Limb (tissue), 2 donors: ENCODE data around the gene ATG13.
"Not testable (repeated sequence)": the region's sequence is repeated elsewhere in the genome, so short reads cannot be mapped to it uniquely, and the experiment has no call there.

Source experiments
- DNase-seq, 2 donors: peaks; one replicate each; pipeline ENCODE4 v3.0.0-alpha.2; 2016; ENCODE audit errors: extremely low spot score in 2 of 2

Gene ATG13

GRCh38 chr11:46643531-46643930 lies 26.2 kb downstream of the ATG13 start:
- DNase-seq = no peak

GRCh38 chr11:46643986-46644385 lies 26.6 kb downstream of the ATG13 start:
- no peak for DNase-seq

DNA sequence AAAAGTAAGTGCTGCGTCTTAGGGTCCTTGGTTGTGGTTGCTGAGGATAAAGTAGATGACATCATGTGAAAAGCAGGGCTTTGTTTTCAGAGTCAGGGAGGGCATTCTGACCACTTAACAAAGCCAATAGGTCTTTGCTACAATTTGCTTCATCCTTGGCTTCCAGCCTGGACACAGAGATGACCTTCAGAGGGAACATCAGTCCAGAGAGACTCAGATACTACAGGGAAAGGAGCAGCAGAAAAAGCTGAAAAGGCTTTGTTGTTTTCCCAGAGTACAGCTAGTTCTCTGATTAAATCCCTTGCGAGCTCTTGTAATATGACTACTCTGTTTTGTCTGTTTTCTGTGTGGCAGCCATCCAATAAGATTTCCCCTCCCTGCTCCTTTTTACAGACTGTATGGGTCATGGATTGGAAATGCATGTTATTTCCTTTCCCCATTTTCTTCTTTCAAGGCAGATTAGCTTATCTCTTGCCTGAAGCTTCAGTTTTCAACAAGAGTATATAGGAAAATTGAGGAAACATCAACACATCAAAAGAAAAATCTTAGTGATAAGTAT lies 31.9 kb downstream of the ATG13 start:
- peak; percentile 32 to 68 for DNase-seq

GRCh38 chr11:46655631-46656030 lies 38.3 kb downstream of the ATG13 start:
- DNase-seq = no peak

DNA sequence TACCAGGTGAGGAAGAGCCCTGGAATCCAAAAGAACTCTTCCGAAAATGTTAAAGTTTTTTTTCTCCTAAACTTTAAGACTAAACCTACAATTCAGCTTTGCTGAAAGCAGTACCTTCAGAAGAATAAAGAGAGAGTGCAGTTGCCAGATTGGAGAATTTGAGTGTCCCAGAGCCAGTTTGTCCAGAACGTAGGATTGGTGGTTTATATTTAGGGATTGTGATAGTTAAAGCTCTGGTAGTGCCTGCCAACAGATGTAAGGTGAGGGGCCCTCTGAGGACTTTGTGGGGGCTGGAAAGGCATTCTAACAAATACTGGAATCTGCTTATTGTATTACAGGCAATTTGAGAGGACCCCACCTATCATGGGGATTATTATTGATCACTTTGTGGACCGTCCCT lies 39.8 kb downstream of the ATG13 start:
- DNase-seq = no peak

- no peak for DNase-seq
Observed at GRCh38 chr11:46658259-46658658, 40.9 kb downstream of the ATG13 start.

- DNase-seq = no peak
Observed at GRCh38 chr11:46659908-46660307, 42.6 kb downstream of the ATG13 start.

DNA sequence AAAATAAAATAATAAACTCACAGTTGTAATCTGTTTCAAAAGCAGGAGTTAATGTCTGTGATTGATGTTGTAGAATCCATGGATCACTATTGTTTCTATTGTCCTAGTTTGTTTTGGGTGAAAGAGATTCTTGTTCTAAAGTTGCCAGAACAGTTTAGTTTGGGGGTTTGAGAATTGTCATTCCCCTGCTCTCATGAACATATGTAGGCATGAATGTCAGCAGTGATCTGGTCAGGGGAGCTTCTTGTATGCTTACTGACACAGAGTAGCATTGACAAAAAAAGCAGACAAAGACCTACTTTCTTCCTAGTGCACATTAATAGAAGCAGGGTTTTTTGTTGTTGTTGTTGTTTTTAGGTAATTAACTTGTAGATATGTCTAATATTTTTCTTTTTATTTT lies 44.5 kb downstream of the ATG13 start:
- DNase-seq = no peak

- no peak for DNase-seq
Observed at GRCh38 chr11:46662366-46662765, 45.0 kb downstream of the ATG13 start.

GRCh38 chr11:46663277-46663940 lies 46.1 kb downstream of the ATG13 start:
- DNase-seq = no peak

DNA sequence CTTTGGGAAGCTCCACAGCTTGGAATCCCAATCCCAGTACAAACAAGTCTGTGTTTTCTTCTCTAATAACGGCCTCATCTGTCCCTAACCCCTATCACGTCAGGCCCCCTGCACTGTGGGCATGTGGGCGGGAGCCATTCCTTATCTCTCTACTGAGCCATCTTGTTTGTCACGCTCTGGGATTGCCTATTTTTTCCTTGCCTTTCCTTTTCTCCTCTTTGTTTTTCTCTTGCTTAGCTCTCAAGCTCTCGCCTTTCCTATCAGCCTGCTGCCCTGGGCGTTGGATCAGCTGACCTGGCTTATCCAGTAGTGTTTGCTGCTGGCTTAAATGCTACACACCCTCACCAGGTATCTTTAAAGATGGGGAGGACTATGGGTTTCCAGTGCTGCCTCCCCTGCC lies 47.3 kb downstream of the ATG13 start:
- no peak for DNase-seq

DNA sequence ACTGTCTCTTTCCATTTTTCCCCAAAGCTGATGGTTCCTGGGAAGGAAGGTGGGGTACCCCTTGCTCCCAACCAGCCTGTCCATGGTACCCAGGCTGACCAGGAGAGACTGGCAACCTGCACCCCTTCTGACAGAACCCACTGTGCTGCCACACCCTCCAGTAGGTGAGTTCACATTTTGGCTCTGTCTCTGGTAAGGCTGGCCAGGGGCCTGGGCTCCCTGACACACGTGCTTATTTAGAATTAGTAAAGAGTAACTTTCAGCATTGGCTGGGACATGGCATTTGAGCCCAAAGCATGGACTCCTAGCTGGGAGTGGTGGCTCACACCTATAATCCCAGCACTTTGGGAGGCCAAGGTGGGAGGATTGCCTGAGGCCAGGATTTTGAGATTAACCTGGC lies 48.0 kb downstream of the ATG13 start:
- no peak for DNase-seq

GRCh38 chr11:46666516-46666915 lies 49.2 kb downstream of the ATG13 start:
- DNase-seq = no peak

- peak; percentile 31 to 53 for DNase-seq
Observed at GRCh38 chr11:46667043-46667481, 49.7 kb downstream of the ATG13 start.

GRCh38 chr11:46668480-46669085 lies 51.2 kb downstream of the ATG13 start:
- no peak for DNase-seq

- no peak for DNase-seq
Observed at GRCh38 chr11:46669711-46670139, 52.4 kb downstream of the ATG13 start.

GRCh38 chr11:46670521-46670920 lies 53.2 kb downstream of the ATG13 start:
- DNase-seq = not testable (repeated sequence)

DNA sequence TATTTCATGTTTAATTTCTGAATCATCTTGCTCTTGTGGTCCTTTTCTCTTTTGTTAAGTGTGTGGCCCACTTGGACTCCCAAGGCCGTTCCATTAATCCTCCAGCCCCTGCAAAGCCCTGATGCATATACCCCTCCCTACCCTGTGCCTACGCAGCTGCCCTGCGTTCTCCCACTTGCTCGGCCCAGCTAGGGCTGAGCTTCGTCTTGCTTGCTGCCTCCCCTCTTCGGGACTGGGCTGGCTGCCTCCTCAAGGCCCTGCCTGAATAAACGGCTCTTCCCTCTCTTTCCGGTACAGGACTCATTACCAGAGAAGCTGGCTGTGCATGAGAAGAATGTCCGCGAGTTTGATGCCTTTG lies 54.6 kb downstream of the ATG13 start:
- no peak for DNase-seq

DNA sequence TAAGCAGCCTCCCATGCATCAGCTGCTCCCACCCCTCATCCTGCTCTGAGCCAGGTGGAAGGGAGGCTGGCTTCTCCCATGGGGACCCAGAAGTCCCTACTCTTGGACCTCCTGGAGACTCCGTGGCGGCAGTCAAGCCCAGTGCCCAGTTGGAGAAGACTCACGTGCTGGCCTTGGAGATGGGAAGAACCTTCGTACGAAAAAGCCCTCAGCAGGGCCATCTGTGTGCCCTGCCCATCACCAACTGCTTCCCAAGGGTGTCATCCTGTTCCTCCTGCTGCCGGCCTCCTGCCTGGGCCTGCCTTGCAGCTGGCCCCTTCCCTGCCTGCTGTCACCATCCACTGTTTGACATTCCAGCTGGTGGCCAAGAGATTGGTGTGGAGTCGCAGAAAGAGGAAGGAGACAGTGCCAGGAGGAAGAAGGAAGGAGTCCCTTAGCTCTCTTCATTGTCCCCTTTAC lies 55.1 kb downstream of the ATG13 start:
- DNase-seq = no peak

DNA sequence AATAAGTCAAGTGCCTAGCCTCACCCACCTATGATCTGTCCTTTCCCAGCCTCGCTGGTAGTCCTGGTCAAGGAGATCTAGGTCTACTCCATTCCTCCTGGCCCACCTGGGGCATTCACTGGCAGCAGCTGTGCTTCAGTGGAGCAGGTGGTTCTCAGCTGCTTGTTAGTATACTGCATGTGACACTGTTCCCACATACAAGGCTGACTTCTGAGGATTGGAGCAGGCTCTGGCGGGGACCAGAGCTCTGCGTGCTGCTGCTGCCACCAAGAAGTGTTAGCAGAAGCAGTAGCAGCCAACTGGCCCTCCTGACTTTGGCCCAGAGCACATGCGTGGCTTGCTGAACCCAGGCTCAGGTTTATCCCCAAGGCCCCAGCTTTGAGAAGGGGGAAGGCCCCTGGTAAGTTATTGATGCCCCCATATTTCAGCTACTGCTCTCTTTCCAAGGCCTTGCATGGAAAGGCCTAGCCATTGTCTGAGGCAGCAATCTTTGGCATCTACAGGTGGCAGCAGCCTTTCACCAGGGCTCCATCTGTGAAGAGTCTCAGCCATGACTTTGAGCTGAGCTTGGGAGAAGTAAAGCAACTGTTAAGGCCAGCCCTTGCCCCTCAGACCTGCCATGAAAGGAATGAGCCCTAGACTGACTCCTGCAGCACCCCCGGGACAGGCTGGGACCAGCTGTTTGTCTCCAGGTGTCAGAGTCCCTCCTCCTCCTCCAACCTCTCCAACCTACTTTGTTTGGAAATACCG lies 56.5 kb downstream of the ATG13 start:
- DNase-seq = no peak

DNA sequence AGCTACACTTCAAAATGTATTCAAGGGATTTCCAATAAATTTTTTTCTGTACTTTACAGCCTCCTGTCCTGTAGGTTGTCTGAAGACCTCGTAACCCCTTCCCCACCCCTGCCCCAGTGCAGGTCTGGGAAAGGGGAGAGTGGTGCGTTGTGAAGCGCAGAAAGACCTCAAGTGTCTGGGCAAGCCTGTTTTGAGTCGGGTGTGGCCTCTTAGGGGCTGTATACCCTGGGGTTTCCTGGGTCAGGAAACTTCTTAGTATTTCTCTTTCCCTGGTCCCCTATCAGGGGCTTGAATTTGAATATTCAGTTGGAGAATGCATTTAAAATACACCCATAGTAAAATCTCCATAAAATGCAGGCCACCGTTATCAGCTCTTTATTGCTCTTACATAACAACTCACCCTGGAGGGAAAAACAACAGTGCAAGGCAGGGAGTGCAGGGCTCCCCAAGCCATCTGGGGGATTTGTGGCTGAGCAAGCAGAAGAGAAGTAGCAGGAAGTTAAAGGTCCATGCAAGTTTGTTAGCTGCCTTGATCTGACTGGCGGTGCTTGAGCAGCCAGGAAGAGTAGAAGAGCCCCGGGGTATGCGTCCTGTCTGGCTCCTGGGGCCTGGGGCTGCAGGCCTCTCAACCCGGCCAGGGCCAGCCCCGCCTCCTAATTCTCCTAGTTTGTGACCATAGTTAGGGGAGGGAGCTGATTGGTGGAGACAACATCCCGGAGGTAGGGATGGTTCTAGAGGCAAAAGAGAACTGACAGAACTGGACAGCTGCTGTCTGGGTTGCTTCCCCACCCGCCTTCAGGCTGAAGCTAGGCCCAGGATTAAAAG lies 57.3 kb downstream of the ATG13 start:
- peak; percentile 13 to 48 for DNase-seq
